Heart left ventricle (tissue), 16 donors: ENCODE results near the gene KIF1A. TPM values are rescaled to one million over a fixed set of nuclear protein-coding genes. Genes with fewer than 3 reads are reported as not detected.
"Not testable (repeated sequence)": the region's sequence is repeated elsewhere in the genome, so short reads cannot be mapped to it uniquely, and the experiment has no call there.

Source experiments
- ATAC-seq, 4 donors: fragments of 200-7000 bp; cut with Tn5 transposase; one replicate each; pipeline ENCODE4 v1.9.1; 2020 to 2022; ENCODE audit warnings: moderate library complexity in 4 of 4, mild to moderate bottlenecking in 3 of 4, moderate number of reproducible peaks in 1 of 4
- DNase-seq, 5 donors: peaks; one replicate each; pipeline ENCODE4 v3.0.0-alpha.2; 2020
- H3K27ac ChIP-seq, 12 donors: fragments of 200-600 bp; sonication (generic) in 4 of 12; one replicate each; pipeline versions ENCODE4 v1.5.0 to v1.8.0; 2016 to 2022; ENCODE audit warnings: mild to moderate bottlenecking in 2 of 12
- H3K27me3 ChIP-seq, 9 donors: fragments of 200-600 bp; sonication (generic) in 2 of 9; one replicate each; pipeline versions ENCODE4 v1.5.1 to v1.8.0; 2016 to 2022; ENCODE audit warnings: mild to moderate bottlenecking in 3 of 9
- H3K36me3 ChIP-seq, 9 donors: fragments of 200-600 bp; sonication (generic) in 2 of 9; one replicate each; pipeline versions ENCODE4 v1.5.0 to v1.8.0; 2018 to 2022; ENCODE audit warnings: mild to moderate bottlenecking in 2 of 9
- H3K4me1 ChIP-seq, 12 donors: fragments of 200-600 bp; sonication (generic) in 4 of 12; one replicate each; pipeline versions ENCODE4 v1.5.0 to v1.8.0; 2016 to 2022; ENCODE audit warnings: mild to moderate bottlenecking in 3 of 12
- H3K4me3 ChIP-seq, 12 donors: fragments of 200-600 bp; sonication (generic) in 4 of 12; one replicate each; pipeline versions ENCODE4 v1.5.0 to v1.8.0; 2017 to 2022; ENCODE audit warnings: mild to moderate bottlenecking in 9 of 12, moderate library complexity in 4 of 12
- H3K9me3 ChIP-seq, 12 donors: fragments of 200-600 bp; sonication (generic) in 4 of 12; one replicate each; pipeline versions ENCODE4 v1.5.0 to v1.8.0; 2016 to 2022; ENCODE audit warnings: mild to moderate bottlenecking in 1 of 12
- POLR2A ChIP-seq, 2 donors: fragments of 450-650 bp; IDR thresholded peaks; one replicate each; pipeline ENCODE4 v1.6.1; 2017; ENCODE audit warnings: antibody characterized with exemption in 2 of 2, mild to moderate bottlenecking in 2 of 2, moderate library complexity in 2 of 2
- WGBS, 4 donors: extraction: QIAGEN DNeasy Blood & Tissue Kit in 2 of 4; methylation state at CpG; one replicate each; pipeline versions ENCODE4 v1.1.5 to v1.1.7; 2013 to 2018; 5-methylcytosine and 5-hydroxymethylcytosine counted together
- intact Hi-C, 10 donors: fragments of 100-400 bp; cut with DNase I; formaldehyde crosslinking; loops; one replicate each; pipeline versions ENCODE4 v1.11.1 to v1.14.2; 2022
- polyA plus RNA-seq, 2 donors: library from polyadenylated mRNA; stranded (reverse); fragments of 200-250 nt; gene quantifications; one replicate each; pipeline ENCODE4 v1.2.3, GENCODE V29; 2013
- total RNA-seq, 9 donors: library from RNA; depleted of rRNA in 2 of 9; stranded (reverse); fragments of >200 nt in 2 of 9; fragmentation: NEBNext Ultra II Directional in 3 of 9; extraction: Animal tissue kit (Norgen Biotek cat#: 25700) in 3 of 9; gene quantifications; one replicate each; pipeline versions ENCODE4 v1.1.0 to v1.2.4, GENCODE V29; 2016 to 2023
- donor health status: ischemic (EF 13 %, LVEDD 7.1; RV severe dilation, severe dysfunction).
- donor health status: healthy with polysubstance abuse.
- donor health status: DM: no; HTN: yes; CAD: no.
- donor health status: DM: no; HTN: no; CAD: no.
- donor health status: ischemic (EF 25% LVEDD 6.9; RV normal size, moderate dysfunction).
- donor health status: ischemic (EF 25% LVEDD 5.7; RV mildly dilated, moderate dysfunction).
- donor health status: healthy.
- donor health status: DM: yes; HTN: yes; CAD: no.
- donor health status: ischemic (EF 35%, LVEDD 5.7; RV mildly dilated, moderate dysfunction).
- donor health status: nonischemic (EF 11% LVEDD 7.7; RV severe dilation, severe dysfunction).
- donor health status: DM: yes; HTN: yes; CAD: no.
- donor health status: PGD.
- donor health status: ischemic (EF 29% LVEDD 5.4; RV normal size, mild dysfunction).
- donor health status: nonischemic (EF 23%, LVEDD 6.1; RV moderate dilation, normal function).

The KIF1A gene
- total and polyA plus RNA-seq, 11 donors = 0.76 to 25.8 (median 2.7) TPM

- intact Hi-C loops = no loop called here
- Histone ChIP-seq H3K4me1 (no peaks in the 10 kb centered on the region), H3K36me3 (no peaks in the 10 kb centered on the region), H3K9me3 (no peaks in the 10 kb centered on the region), H3K27me3 (no peaks in the 10 kb centered on the region), H3K27ac (no peak overlapping the region), H3K4me3 (no peak overlapping the region)
- DNase-seq (no peak), ATAC-seq (no peak)
- no peak for TF ChIP-seq POLR2A (IDR thresholded peaks at IDR 0.05)
- 60 to 74% (median 72%) methylated on average over 10 of the region's 10 CpGs for WGBS, 4 donors
Measured at GRCh38 chr2:240685771-240686371, 134.1 kb downstream of the KIF1A start.

GRCh38 chr2:240683980-240684728 lies 135.9 kb downstream of the KIF1A start:
- H3K27ac ChIP-seq, H3K4me3 ChIP-seq, ATAC-seq, intact Hi-C loops, H3K27me3 ChIP-seq, H3K9me3 ChIP-seq, H3K4me1 ChIP-seq, DNase-seq, H3K36me3 ChIP-seq: not testable (repeated sequence)
- 65 to 78% (median 72%) methylated on average over 14 to 15 of the region's 15 CpGs for WGBS, 4 donors

DNA sequence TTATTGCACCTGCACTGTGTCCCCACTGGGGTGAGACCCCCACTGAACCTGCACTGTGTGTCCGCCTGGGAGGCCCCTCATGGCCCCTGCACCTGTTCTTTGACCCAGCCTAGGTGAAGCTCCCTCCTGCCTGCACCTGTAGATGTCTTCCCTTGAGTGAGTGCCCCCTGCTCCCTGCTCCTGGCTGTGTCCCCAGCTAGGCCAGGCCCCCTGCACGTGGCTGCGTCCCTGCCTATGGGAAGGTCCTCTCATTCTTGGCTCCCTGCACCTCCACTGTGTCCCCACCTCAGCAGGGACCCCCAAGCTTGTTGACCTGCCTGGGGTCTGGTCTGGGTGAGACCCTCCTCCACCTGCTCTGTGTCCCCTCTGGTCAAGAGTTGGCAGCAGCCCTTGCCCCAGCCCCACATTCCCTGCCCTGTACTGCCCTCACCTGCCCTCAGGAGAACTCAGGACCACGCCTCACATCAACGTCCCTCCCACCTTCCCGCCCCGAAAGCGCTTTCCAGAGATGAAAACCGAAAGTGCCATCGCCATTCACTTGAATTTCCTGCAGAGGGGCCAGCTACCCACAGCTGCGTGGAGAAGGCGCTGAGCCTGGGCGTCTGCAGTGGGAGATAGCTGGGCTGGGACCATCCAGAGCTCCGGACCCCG lies 136.6 kb downstream of the KIF1A start:
- not testable (repeated sequence) for ATAC-seq

GRCh38 chr2:240682431-240683224 lies 137.4 kb downstream of the KIF1A start, which contains the start of gene AQP12B:
TSS of gene AQP12B (minus strand) at chr2:240682885. CDS start at chr2:240682837, 48 bp downstream.
- H3K36me3 ChIP-seq, DNase-seq, H3K4me3 ChIP-seq, H3K27ac ChIP-seq, H3K27me3 ChIP-seq, H3K4me1 ChIP-seq, H3K9me3 ChIP-seq, intact Hi-C loops: not testable (repeated sequence)
- ATAC-seq = peak in 1 of 4 donors; percentile 33
- 81 to 87% (median 82%) methylated on average over 19 to 36 of the region's 37 CpGs for WGBS, 4 donors

More for the DNA sequence above, 136.6 kb downstream of the KIF1A start:
- intact Hi-C loops, H3K27me3 ChIP-seq, DNase-seq, H3K9me3 ChIP-seq, H3K27ac ChIP-seq, H3K4me3 ChIP-seq, H3K4me1 ChIP-seq, H3K36me3 ChIP-seq: not testable (repeated sequence)
- 71 to 86% (median 76%) methylated on average over 2 to 4 of the region's 15 CpGs for WGBS, 4 donors

DNA sequence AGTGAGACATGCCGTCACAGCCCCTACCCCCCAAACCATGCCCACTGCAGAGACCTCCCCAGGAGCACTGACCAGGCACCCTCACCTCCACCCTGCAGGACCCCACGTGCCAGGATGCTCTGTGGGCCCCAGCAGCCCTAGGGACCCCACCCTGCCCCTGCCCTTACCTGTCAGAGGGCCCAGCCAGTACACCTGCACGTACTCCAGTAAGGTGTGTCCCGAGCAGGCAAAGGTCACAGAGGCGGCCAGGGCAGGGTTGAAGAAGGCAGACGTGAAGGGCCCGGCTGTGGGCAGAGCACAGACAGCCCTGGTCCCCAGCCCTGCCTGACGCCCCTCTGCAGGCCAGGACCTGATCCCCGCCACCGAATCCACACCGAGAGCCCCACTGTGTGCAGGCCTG lies 139.8 kb downstream of the KIF1A start:
- H3K27ac ChIP-seq, H3K9me3 ChIP-seq, intact Hi-C loops, DNase-seq, H3K27me3 ChIP-seq, H3K4me3 ChIP-seq, H3K4me1 ChIP-seq, ATAC-seq, H3K36me3 ChIP-seq: not testable (repeated sequence)
- 36 to 61% methylated on average over 2 of the region's 11 CpGs; no CpG with 5 or more reads in 2 of the 4 donors for WGBS, 4 donors

DNA sequence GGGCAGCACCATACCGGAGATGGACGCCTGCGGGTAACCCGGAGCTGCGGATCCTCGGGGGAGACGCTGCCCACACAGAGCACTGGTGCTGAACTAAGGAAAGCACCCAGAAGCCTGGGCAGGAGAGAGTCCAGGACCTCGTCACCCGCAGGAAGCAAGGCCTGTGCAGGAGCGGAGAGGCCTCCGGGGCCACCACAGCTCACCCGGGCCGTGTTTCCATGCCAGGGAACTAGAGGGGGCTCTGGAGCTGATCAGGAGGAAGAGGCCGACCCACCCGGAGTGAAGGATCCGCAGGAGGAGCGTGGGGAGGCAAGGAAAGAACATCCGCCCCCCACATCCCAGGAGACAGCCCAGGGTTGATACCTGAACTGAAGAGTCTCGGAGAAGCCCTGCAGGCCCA lies 141.1 kb downstream of the KIF1A start:
- H3K36me3 ChIP-seq, H3K27ac ChIP-seq, H3K9me3 ChIP-seq, H3K27me3 ChIP-seq, DNase-seq, ATAC-seq, intact Hi-C loops, H3K4me1 ChIP-seq, H3K4me3 ChIP-seq: not testable (repeated sequence)
- no CpG with 5 or more reads among the region's 19 CpGs for WGBS, 4 donors

DNA sequence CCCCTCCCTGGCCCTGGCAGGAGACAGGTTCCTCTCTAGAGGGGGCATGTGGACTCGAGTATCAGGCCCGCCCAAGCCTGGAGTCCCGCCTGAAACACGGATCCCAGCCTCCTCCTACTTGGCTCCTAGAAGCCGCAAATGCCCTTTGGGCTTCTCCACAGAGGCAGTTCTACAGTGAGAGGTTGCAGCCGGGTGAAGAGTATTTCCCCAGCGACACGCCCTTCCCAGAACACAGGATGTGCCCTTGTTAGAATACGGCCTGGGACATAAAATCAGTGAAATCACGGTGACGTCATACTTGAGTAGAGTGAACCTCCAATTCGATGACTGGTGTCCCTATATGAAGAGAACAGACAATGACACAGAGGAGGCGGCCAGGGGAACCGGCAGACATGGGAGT lies 142.0 kb downstream of the KIF1A start:
- H3K4me3 ChIP-seq, H3K27ac ChIP-seq, H3K36me3 ChIP-seq, intact Hi-C loops, H3K4me1 ChIP-seq, ATAC-seq, H3K9me3 ChIP-seq, DNase-seq: not testable (repeated sequence)
- peaks cover 0 to 11% (median 2%) of the 10 kb centered on the region in 9 donors for H3K27me3 ChIP-seq
- 67 to 84% methylated on average over 6 of the region's 14 CpGs; no CpG with 5 or more reads in 2 of the 4 donors for WGBS, 4 donors

- no CpG with 5 or more reads among the region's 24 CpGs for WGBS, 4 donors
- ATAC-seq = peak in 2 of 4 donors; percentile 34 to 57
- intact Hi-C loops = not testable (repeated sequence)
Measured at GRCh38 chr2:240675345-240675744, 144.7 kb downstream of the KIF1A start.

GRCh38 chr2:240674461-240675184 lies 145.4 kb downstream of the KIF1A start:
- H3K9me3 ChIP-seq, H3K4me1 ChIP-seq, H3K4me3 ChIP-seq, H3K36me3 ChIP-seq, H3K27ac ChIP-seq, intact Hi-C loops: not testable (repeated sequence)
- ATAC-seq (peak in 1 of 4 donors; percentile 59), DNase-seq (peak in 2 of 5 donors; percentile 38 to 46)
- peaks cover 0 to 23% (median 9%) of the 10 kb centered on the region in 9 donors for H3K27me3 ChIP-seq
- WGBS, 4 donors = 27 to 41% (median 35%) methylated on average over 10 to 12 of the region's 16 CpGs

More at GRCh38 chr2:240675345-240675744, 144.7 kb downstream of the KIF1A start:
- not testable (repeated sequence) for DNase-seq, H3K9me3 ChIP-seq, H3K36me3 ChIP-seq, H3K4me1 ChIP-seq, H3K27ac ChIP-seq, H3K4me3 ChIP-seq
- H3K27me3 ChIP-seq = peaks cover 0 to 23% (median 9%) of the 10 kb centered on the region in 9 donors
